WTC11 (cell line): ENCODE results near the gene ZNF689. TPM values are rescaled to one million over a fixed set of nuclear protein-coding genes. Genes with fewer than 3 reads are reported as not detected.

Experiments used
- ATAC-seq: fragments of 200-7000 bp; cut with Tn5 transposase; 2 replicates; pipeline ENCODE4 v1.10.0; 2021; ENCODE audit warnings: mild to moderate bottlenecking, moderate library complexity
- CTCF ChIA-PET: fragments of 300-600 bp; sonication (Branson Sonifier 250); formaldehyde crosslinking; loops from one replicate; lab custom pipeline; 2021; ENCODE audit warnings: antibody characterized with exemption; lab: Charles Lee
- POLR2A ChIA-PET: fragments of 350-600 bp; sonication (Branson Sonifier 250); formaldehyde crosslinking; loops from one replicate; lab custom pipeline; 2021; ENCODE audit warnings: antibody characterized with exemption; lab: Charles Lee
- DNase-seq: peaks from one replicate; pipeline ENCODE4 v3.0.0; 2021; ENCODE audit warnings: low spot score
- H3K27ac Mint-ChIP-seq: 2 replicates; pipeline ENCODE4 v1.8.0; 2021; ENCODE audit warnings: mixed read lengths
- H3K27me3 Mint-ChIP-seq: 2 replicates; pipeline ENCODE4 v1.8.0; 2021; ENCODE audit warnings: low read depth, mild to moderate bottlenecking, moderate library complexity, mixed read lengths
- H3K36me3 Mint-ChIP-seq: 2 replicates; pipeline ENCODE4 v1.8.0; 2021; ENCODE audit warnings: mixed read lengths
- H3K4me1 Mint-ChIP-seq: 2 replicates; pipeline ENCODE4 v1.8.0; 2022; ENCODE audit warnings: mixed read lengths
- H3K4me3 Mint-ChIP-seq: 2 replicates; pipeline ENCODE4 v1.8.0; 2021; ENCODE audit warnings: mild to moderate bottlenecking, moderate library complexity, mixed read lengths
- H3K9me3 Mint-ChIP-seq: 2 replicates; pipeline ENCODE4 v1.8.0; 2021; ENCODE audit warnings: mixed read lengths
- FOXK1 ChIP-seq: sonication (generic); formaldehyde crosslinking; IDR thresholded peaks from 2 replicates; pipeline ENCODE4 v1.8.0; 2022; ENCODE audit warnings: mild to moderate bottlenecking, moderate library complexity, missing genetic modification reagents
- FOXP1 ChIP-seq: sonication (generic); formaldehyde crosslinking; IDR thresholded peaks from 2 replicates; pipeline ENCODE4 v1.8.0; 2022; ENCODE audit warnings: missing genetic modification reagents, mild to moderate bottlenecking, moderate library complexity, borderline replicate concordance
- GTF2I ChIP-seq: fragments of 250-450 bp; sonication (Bioruptor Pico); conservative IDR thresholded peaks from 2 replicates; pipeline ENCODE4 v1.4.0; 2021; ENCODE audit warnings: mild to moderate bottlenecking
- MYBL2 ChIP-seq: sonication (generic); formaldehyde crosslinking; IDR thresholded peaks from 2 replicates; pipeline ENCODE4 v1.8.1; 2023; ENCODE audit warnings: mild to moderate bottlenecking, moderate library complexity, missing genetic modification reagents
- NR3C1 ChIP-seq: sonication (generic); formaldehyde crosslinking; conservative IDR thresholded peaks from 2 replicates; pipeline ENCODE4 v1.8.1; 2023; ENCODE audit warnings: low read depth, mild to moderate bottlenecking, missing genetic modification reagents
- RELA ChIP-seq: sonication (generic); formaldehyde crosslinking; IDR thresholded peaks from 2 replicates; pipeline ENCODE4 v1.8.1; 2022; ENCODE audit warnings: missing genetic modification reagents, mild to moderate bottlenecking, borderline replicate concordance
- TP53 ChIP-seq: sonication (generic); formaldehyde crosslinking; IDR thresholded peaks from 2 replicates; pipeline ENCODE4 v1.8.1; 2023; ENCODE audit warnings: mild to moderate bottlenecking, missing genetic modification reagents
- ZNF121 ChIP-seq: sonication (generic); formaldehyde crosslinking; IDR thresholded peaks from 2 replicates; pipeline ENCODE4 v1.8.0; 2023; ENCODE audit warnings: missing genetic modification reagents
- total RNA-seq: library from RNA; stranded (reverse); gene quantifications from 3 replicates; pipeline ENCODE4 v1.2.3, GENCODE V29; 2021
- TF ChIP-seq, protein P1 (sequence below): sonication (generic); formaldehyde crosslinking; IDR thresholded peaks from 2 replicates; pipeline ENCODE4 v1.8.0; 2022; ENCODE audit warnings: mild to moderate bottlenecking, missing genetic modification reagents
- TF ChIP-seq, protein P2 (sequence below): sonication (generic); formaldehyde crosslinking; IDR thresholded peaks from 2 replicates; pipeline ENCODE4 v1.8.1; 2023; ENCODE audit warnings: mild to moderate bottlenecking, missing genetic modification reagents
- TF ChIP-seq, protein P3 (sequence below): sonication (generic); formaldehyde crosslinking; IDR thresholded peaks from 2 replicates; pipeline ENCODE4 v1.8.0; 2022; ENCODE audit warnings: mild to moderate bottlenecking, missing genetic modification reagents
- TF ChIP-seq, protein P4 (sequence below): sonication (generic); formaldehyde crosslinking; IDR thresholded peaks from 2 replicates; pipeline ENCODE4 v1.8.1; 2023; ENCODE audit warnings: mild to moderate bottlenecking, missing genetic modification reagents, moderate library complexity

The ZNF689 gene
- total RNA-seq, 1 experiment from 2014 or later, result 13.2 TPM

DNA sequence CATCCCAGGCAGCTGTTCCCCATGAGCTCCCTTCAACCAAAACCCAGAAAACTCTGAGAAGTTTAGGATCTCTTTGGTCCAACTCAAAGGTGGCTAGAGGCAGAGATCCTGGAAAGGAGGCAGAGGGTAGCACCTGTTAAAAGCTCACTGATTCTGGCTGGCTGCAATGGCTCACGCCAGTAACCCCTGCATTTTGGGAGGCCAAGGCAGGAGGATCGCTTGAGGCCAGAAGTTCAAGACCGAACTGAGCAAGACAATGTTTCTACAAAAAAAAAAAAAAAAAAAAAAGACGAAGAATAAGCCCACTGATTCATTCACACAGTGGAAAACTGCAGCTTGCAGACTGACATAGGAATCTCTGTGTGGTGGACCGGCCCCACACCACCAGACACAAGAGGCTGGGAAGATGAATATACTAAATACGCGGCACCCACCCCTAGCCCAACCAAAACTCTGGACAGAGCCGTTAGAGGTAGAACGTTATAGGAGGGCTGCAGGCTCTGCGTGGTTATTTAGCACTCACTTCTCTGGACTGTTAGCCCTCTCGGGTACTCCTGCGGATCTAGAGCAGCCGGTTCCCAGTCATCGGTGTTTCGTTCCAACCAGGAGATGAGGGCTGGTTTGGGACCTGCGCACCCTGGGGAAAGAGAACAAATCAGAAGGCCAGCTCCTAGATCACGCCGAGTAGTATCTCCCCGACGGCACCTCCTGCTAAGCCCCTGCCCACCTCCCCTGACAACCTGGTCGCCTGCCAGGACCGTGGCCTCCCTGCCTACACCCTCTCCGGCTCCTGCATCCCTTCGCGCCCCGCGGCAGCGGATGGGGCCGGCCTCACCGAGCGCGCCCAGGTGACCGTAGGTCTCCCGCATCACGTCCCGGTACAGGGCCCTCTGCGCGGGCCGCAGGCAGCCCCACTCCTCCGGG lies 925 bp downstream of the ZNF689 start (continued):
- TF ChIP-seq, protein P1, sequence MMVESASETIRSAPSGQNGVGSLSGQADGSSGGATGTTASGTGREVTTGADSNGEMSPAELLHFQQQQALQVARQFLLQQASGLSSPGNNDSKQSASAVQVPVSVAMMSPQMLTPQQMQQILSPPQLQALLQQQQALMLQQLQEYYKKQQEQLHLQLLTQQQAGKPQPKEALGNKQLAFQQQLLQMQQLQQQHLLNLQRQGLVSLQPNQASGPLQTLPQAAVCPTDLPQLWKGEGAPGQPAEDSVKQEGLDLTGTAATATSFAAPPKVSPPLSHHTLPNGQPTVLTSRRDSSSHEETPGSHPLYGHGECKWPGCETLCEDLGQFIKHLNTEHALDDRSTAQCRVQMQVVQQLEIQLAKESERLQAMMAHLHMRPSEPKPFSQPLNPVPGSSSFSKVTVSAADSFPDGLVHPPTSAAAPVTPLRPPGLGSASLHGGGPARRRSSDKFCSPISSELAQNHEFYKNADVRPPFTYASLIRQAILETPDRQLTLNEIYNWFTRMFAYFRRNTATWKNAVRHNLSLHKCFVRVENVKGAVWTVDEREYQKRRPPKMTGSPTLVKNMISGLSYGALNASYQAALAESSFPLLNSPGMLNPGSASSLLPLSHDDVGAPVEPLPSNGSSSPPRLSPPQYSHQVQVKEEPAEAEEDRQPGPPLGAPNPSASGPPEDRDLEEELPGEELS (CRISPR knock-in tag), result 0 out of 2 replicates have a peak, but pooled peaks have one; percentile 51
- TF ChIP-seq RELA (CRISPR knock-in tag) (0 out of 2 replicates have a peak, but pooled peaks have one; percentile 20), FOXK1 (CRISPR knock-in tag) (peak; percentile 22; the same call in 1 of the 2 replicates)

DNA sequence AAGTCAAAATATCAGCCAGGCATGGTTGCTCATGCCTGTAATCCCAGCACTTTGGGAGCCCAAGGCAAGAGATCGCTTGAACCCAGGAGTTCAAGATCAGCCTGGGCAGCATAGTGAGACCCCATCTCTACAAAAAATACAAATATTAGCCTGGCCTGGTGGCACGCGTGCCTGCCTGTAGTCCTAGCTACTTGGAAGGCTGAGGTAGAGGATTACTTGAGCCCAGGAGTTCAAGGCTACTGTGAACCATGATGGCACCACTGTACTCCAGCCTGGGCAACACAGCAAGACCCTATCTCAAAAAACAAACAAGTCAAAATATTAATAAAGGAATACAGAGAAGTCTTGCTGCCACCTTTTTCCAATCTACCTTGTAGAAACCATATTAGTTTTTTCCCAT lies 4.2 kb downstream of the ZNF689 start:
- ChIA-PET CTCF (interaction anchor here (0.5 to 3.8 kb wide), 4 partner anchors 7 to 176 kb away, joined by 3 to 17 read pairs (median 4); partner anchors contain the start of gene DCTPP1), POLR2A (interaction anchor here (0.5 kb wide), 1 partner anchor 11 kb away, joined by 8 read pairs; no protein-coding TSS in a partner anchor)
- Mint-ChIP-seq H3K4me1 (peaks cover 3% of the 10 kb centered on the region; the same call in 1 of the 2 replicates), H3K4me3 (no peak overlapping the region), H3K27me3 (no peaks in the 10 kb centered on the region), H3K27ac (no peak overlapping the region), H3K36me3 (peaks cover 33% of the 10 kb centered on the region), H3K9me3 (no peaks in the 10 kb centered on the region)
- no peak for DNase-seq
- no peak for ATAC-seq
- TF ChIP-seq, protein P2, sequence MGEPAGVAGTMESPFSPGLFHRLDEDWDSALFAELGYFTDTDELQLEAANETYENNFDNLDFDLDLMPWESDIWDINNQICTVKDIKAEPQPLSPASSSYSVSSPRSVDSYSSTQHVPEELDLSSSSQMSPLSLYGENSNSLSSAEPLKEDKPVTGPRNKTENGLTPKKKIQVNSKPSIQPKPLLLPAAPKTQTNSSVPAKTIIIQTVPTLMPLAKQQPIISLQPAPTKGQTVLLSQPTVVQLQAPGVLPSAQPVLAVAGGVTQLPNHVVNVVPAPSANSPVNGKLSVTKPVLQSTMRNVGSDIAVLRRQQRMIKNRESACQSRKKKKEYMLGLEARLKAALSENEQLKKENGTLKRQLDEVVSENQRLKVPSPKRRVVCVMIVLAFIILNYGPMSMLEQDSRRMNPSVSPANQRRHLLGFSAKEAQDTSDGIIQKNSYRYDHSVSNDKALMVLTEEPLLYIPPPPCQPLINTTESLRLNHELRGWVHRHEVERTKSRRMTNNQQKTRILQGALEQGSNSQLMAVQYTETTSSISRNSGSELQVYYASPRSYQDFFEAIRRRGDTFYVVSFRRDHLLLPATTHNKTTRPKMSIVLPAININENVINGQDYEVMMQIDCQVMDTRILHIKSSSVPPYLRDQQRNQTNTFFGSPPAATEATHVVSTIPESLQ, result no peak
- TF ChIP-seq, protein P3, sequence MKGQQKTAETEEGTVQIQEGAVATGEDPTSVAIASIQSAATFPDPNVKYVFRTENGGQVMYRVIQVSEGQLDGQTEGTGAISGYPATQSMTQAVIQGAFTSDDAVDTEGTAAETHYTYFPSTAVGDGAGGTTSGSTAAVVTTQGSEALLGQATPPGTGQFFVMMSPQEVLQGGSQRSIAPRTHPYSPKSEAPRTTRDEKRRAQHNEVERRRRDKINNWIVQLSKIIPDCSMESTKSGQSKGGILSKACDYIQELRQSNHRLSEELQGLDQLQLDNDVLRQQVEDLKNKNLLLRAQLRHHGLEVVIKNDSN (CRISPR knock-in tag), result no peak
- TF ChIP-seq RELA (CRISPR knock-in tag) (no peak), ZNF121 (peak; percentile 90), FOXP1 (CRISPR knock-in tag) (no peak), GTF2I (CRISPR knock-in tag) (peak; percentile 46; the same call in 1 of the 2 replicates), MYBL2 (CRISPR knock-in tag) (no peak), TP53 (CRISPR knock-in tag) (no peak)
- TF ChIP-seq, protein P4, sequence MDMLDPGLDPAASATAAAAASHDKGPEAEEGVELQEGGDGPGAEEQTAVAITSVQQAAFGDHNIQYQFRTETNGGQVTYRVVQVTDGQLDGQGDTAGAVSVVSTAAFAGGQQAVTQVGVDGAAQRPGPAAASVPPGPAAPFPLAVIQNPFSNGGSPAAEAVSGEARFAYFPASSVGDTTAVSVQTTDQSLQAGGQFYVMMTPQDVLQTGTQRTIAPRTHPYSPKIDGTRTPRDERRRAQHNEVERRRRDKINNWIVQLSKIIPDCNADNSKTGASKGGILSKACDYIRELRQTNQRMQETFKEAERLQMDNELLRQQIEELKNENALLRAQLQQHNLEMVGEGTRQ (CRISPR knock-in tag), result no peak

DNA sequence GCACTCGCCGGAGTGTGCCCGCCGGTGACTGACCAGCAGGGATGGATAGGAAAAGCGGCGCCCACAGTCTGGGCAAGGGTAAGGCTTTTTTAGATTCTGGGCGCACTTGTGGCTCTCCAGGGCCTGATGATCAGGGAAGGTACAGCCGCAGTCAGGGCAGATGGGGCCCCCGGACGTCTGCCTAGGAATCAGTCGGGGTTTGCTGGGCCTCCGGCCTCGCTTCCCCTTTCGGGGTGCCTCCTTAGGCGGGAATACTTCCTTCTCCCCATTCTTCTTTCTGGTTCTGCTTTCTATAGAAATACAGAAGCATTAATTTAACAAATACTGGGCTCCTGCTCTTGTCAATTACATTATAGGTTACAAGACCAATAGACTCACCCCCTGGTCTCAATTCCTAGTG lies 5.0 kb downstream of the ZNF689 start:
- H3K27ac Mint-ChIP-seq, result 0 out of 2 replicates have a peak overlapping the region, but pooled peaks have one; percentile 71
- ChIA-PET POLR2A (no interaction called here), CTCF (interaction anchor here (0.6 kb wide), 1 partner anchor 1119 kb away, joined by 3 read pairs; no protein-coding TSS in a partner anchor)
- DNase-seq, result no peak
- no peaks in the 10 kb centered on the region for H3K9me3 Mint-ChIP-seq
- TF ChIP-seq NR3C1, result no peak
- TF ChIP-seq, all 79 proteins: peak for 0
- Mint-ChIP-seq H3K36me3 (peaks cover 33% of the 10 kb centered on the region), H3K4me1 (no peaks in the 10 kb centered on the region), H3K27me3 (no peaks in the 10 kb centered on the region), H3K4me3 (no peak overlapping the region)
- no peak for ATAC-seq
